SK-N-SH (cell line): ENCODE measurements around the gene SNRK. TPM values are rescaled to one million over a fixed set of nuclear protein-coding genes. Genes with fewer than 3 reads are reported as not detected.

ENCODE experiments used
- CTCF ChIA-PET: fragments of 300-600, 350-600 bp; formaldehyde crosslinking; extraction: SDS; loops from one replicate; lab custom pipeline; 2021; lab: Yijun Ruan, JAX
- POLR2A ChIA-PET: fragments of 350-600 bp; sonication (Branson Sonifier 250); formaldehyde crosslinking; extraction: SDS; loops from one replicate; lab custom pipeline; 2020; ENCODE audit warnings: antibody characterized with exemption, inconsistent platforms; lab: Yijun Ruan, JAX
- DNase-seq: peaks from one replicate; pipeline ENCODE4 v3.0.0; 2012
- H2AFZ ChIP-seq: fragments of 200-600 bp; sonication (generic); 2 replicates; pipeline ENCODE4 v1.8.1; 2016; ENCODE audit warnings: antibody characterized with exemption, mild to moderate bottlenecking, low read depth
- H3F3A ChIP-seq: fragments of 200-600 bp; sonication (generic); replicated peaks from 2 replicates; pipeline ENCODE3; 2016; ENCODE audit warnings: antibody characterized with exemption, mild to moderate bottlenecking; ENCODE audit not compliant: insufficient read depth
- H3K27ac ChIP-seq, 2 experiments: fragments of 200-500 bp in 1 of 2; fragments of 200-600 bp in 1 of 2; sonication (Bioruptor generic) in 1 of 2; sonication (generic), shearing (Covaris generic) in 1 of 2; 2 replicates each; pipeline versions ENCODE4 v1.5.1 to v1.6.1; 2014 to 2016; ENCODE audit warnings: low read depth in 2 of 2, inconsistent platforms in 1 of 2, low read length in 1 of 2, mild to moderate bottlenecking in 1 of 2, mixed read lengths in 1 of 2
- H3K27me3 ChIP-seq: fragments of 200-600 bp; sonication (generic), shearing (Covaris generic); 2 replicates; pipeline ENCODE4 v1.6.1; 2016; ENCODE audit warnings: mixed run types; ENCODE audit not compliant: insufficient read depth
- H3K36me3 ChIP-seq, 2 experiments: fragments of 200-500 bp in 1 of 2; fragments of 200-600 bp in 1 of 2; sonication (Bioruptor generic) in 1 of 2; sonication (generic) in 1 of 2; replicated peaks in 1 of 2; 2 replicates each; pipeline versions ENCODE3 to v1.5.1; 2014 to 2016; ENCODE audit warnings: low read length in 1 of 2, mild to moderate bottlenecking in 1 of 2; ENCODE audit not compliant: insufficient read depth in 2 of 2, control insufficient read depth in 1 of 2
- H3K4me1 ChIP-seq, 2 experiments: fragments of 200-500 bp in 1 of 2; fragments of 200-600 bp in 1 of 2; sonication (Bioruptor generic) in 1 of 2; sonication (generic), shearing (Covaris generic) in 1 of 2; 2 replicates each; pipeline versions ENCODE4 v1.5.1 to v1.6.1; 2014 to 2016; ENCODE audit warnings: low read depth in 1 of 2, low read length in 1 of 2, mixed run types in 1 of 2; ENCODE audit not compliant: insufficient read depth in 2 of 2, control insufficient read depth in 1 of 2
- H3K4me2 ChIP-seq: fragments of 200-600 bp; sonication (generic), shearing (Covaris generic); 2 replicates; pipeline ENCODE4 v1.6.1; 2017; ENCODE audit warnings: mixed run types
- H3K4me3 ChIP-seq, 2 experiments: fragments of 200-500 bp in 1 of 2; fragments of 200-600 bp in 1 of 2; sonication (Bioruptor generic) in 1 of 2; sonication (generic), shearing (Covaris generic) in 1 of 2; 2 replicates each; pipeline versions ENCODE4 v1.5.1 to v1.8.1; 2014 to 2016; ENCODE audit warnings: low read depth in 2 of 2, inconsistent platforms in 1 of 2, low read length in 1 of 2, mild to moderate bottlenecking in 1 of 2, mixed read lengths in 1 of 2, moderate library complexity in 1 of 2
- H3K79me2 ChIP-seq: fragments of 200-600 bp; sonication (generic); 2 replicates; pipeline ENCODE4 v1.8.1; 2017; ENCODE audit warnings: mild to moderate bottlenecking; ENCODE audit not compliant: insufficient read depth
- H3K9ac ChIP-seq: fragments of 200-600 bp; sonication (generic); 2 replicates; pipeline ENCODE4 v1.6.1; 2017; ENCODE audit warnings: mixed run types
- H3K9me2 ChIP-seq: fragments of 200-600 bp; sonication (generic); 2 replicates; pipeline ENCODE4 v1.6.1; 2017; ENCODE audit warnings: mixed run types
- H3K9me3 ChIP-seq: fragments of 200-600 bp; sonication (generic); 2 replicates; pipeline ENCODE4 v1.6.1; 2017; ENCODE audit warnings: mixed run types, mild to moderate bottlenecking, moderate library complexity
- H4K20me1 ChIP-seq: fragments of 200-600 bp; sonication (generic); 2 replicates; pipeline ENCODE4 v1.6.1; 2017; ENCODE audit warnings: mild to moderate bottlenecking, mixed run types; ENCODE audit not compliant: insufficient read depth
- CTCF ChIP-seq: fragments of 200-600 bp; sonication (generic); IDR thresholded peaks from 2 replicates; pipeline ENCODE4 v1.6.1; 2017; ENCODE audit warnings: antibody characterized with exemption, mild to moderate bottlenecking, moderate library complexity
- EP300 ChIP-seq, 2 experiments: IDR thresholded peaks; 2 replicates each; pipeline versions ENCODE4 v1.4.0 to v1.6.1; 2012; ENCODE audit warnings: borderline replicate concordance in 1 of 2, low read depth in 1 of 2, low read length in 1 of 2
- FOXJ3 ChIP-seq: sonication (generic); formaldehyde crosslinking; IDR thresholded peaks from 2 replicates; pipeline ENCODE4 v1.5.1; 2020; ENCODE audit warnings: mild to moderate bottlenecking, missing genetic modification reagents
- FOXM1 ChIP-seq: IDR thresholded peaks from 2 replicates; pipeline ENCODE4 v1.4.0; 2012; ENCODE audit warnings: low read depth, mild to moderate bottlenecking
- GATA2 ChIP-seq: sonication (generic); formaldehyde crosslinking; IDR thresholded peaks from 2 replicates; pipeline ENCODE4 v1.5.0; 2020; ENCODE audit warnings: mild to moderate bottlenecking, missing genetic modification reagents
- MEF2A ChIP-seq: IDR thresholded peaks from 2 replicates; pipeline ENCODE4 v1.4.0; 2012; ENCODE audit warnings: low read depth, borderline replicate concordance
- MXI1 ChIP-seq: IDR thresholded peaks from 2 replicates; pipeline ENCODE4 v1.6.1; 2012; ENCODE audit warnings: mild to moderate bottlenecking, low read depth, low read length, improper control_type of control experiment
- PBX3 ChIP-seq: IDR thresholded peaks from 2 replicates; pipeline ENCODE4; 2012
- POLR2AphosphoS5 ChIP-seq: IDR thresholded peaks from 2 replicates; pipeline ENCODE4 v1.6.1; 2012; ENCODE audit warnings: low read depth, low read length
- REST ChIP-seq: IDR thresholded peaks from 2 replicates; pipeline ENCODE4 v1.6.1; 2012; ENCODE audit warnings: mild to moderate bottlenecking, low read depth, low read length, moderate library complexity
- RXRA ChIP-seq: IDR thresholded peaks from 2 replicates; pipeline ENCODE4 v1.4.0; 2012; ENCODE audit warnings: low read depth, mild to moderate bottlenecking, borderline replicate concordance
- USF1 ChIP-seq: IDR thresholded peaks from 2 replicates; pipeline ENCODE4 v1.4.0; 2012; ENCODE audit warnings: low read depth, borderline replicate concordance
- YY1 ChIP-seq: IDR thresholded peaks from 2 replicates; pipeline ENCODE4 v1.4.0; 2012; ENCODE audit warnings: low read depth, mild to moderate bottlenecking
- WGBS: methylation state at CpG from one replicate; pipeline ENCODE4 v1.1.6; 2017; ENCODE audit warnings: low lambda C conversion rate; 5-methylcytosine and 5-hydroxymethylcytosine counted together
- polyA plus RNA-seq, 3 experiments: library from polyadenylated mRNA; depleted of rRNA; stranded (reverse); fragments of >200 nt; gene quantifications; 2 replicates each; pipeline ENCODE4 v1.2.3, GENCODE V29; 2012

SNRK gene
- polyA plus RNA-seq, 1 of the 3 experiments (the other 2 are of a cell fraction), result 3.6 TPM

- Histone ChIP-seq H3K9ac (no peak overlapping the region), H3K9me3 (no peaks in the 10 kb centered on the region), H3K27me3 (no peaks in the 10 kb centered on the region), H3K4me1 (no peaks in the 10 kb centered on the region), H3K4me3 (no peak overlapping the region), H4K20me1 (no peaks in the 10 kb centered on the region), H3K4me2 (no peak overlapping the region), H3F3A (no peaks in the 10 kb centered on the region), H3K36me3 (no peaks in the 10 kb centered on the region), H3K27ac (no peak overlapping the region), H2AFZ (no peak overlapping the region), H3K9me2 (no peaks in the 10 kb centered on the region), H3K79me2 (no peaks in the 10 kb centered on the region)
- CTCF ChIA-PET, result interaction anchor here (0.6 kb wide), 1 partner anchor 64 kb away, joined by 3 read pairs; no protein-coding TSS in a partner anchor
- DNase-seq, result no peak
- TF ChIP-seq EP300 (IDR thresholded peaks at IDR 0.05; ENCODE audit: borderline replicate concordance in 1 of 2, low read depth in 1 of 2, low read length in 1 of 2) (no peak), MEF2A (no peak), CTCF (no peak), PBX3 (no peak), FOXJ3 (CRISPR knock-in tag) (no peak), RXRA (no peak), YY1 (no peak), USF1 (no peak), MXI1 (no peak), POLR2AphosphoS5 (no peak), GATA2 (CRISPR knock-in tag) (no peak), REST (no peak), FOXM1 (no peak)
- POLR2A ChIA-PET, result no interaction called here
- WGBS, result 30% methylated on average over 2 of the region's 2 CpGs
These were observed 16.3 kb upstream of the SNRK start for GRCh38 chr3:43270078-43270477.
